Measurements from ENCODE around the gene MPHOSPH10.

- TF ChIP-seq, protein P1, sequence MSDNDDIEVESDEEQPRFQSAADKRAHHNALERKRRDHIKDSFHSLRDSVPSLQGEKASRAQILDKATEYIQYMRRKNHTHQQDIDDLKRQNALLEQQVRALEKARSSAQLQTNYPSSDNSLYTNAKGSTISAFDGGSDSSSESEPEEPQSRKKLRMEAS (IDR thresholded peaks at IDR 0.05; ENCODE audit: low read depth), result no peak
- TF ChIP-seq REST (IDR thresholded peaks at IDR 0.05; ENCODE audit: low read depth, low read length), result no peak
- no peak for TF ChIP-seq CTCF (IDR thresholded peaks at IDR 0.05)
These were observed 18.2 kb downstream of the MPHOSPH10 start for GRCh38 chr2:71148506-71149063.

Measured in SK-N-SH (cell line).